NCI-H446 treated with DMSO at 0.1 percent for 48 hours (cell line): Measurements from ENCODE around the gene DAZAP1.

ENCODE experiments used
- DNase-seq: peaks from one replicate; lab custom pipeline; 2025; lab: John Stamatoyannopoulos, UW

Gene DAZAP1

GRCh38 chr19:1393841-1394240 lies 13.5 kb upstream of the DAZAP1 start:
- DNase-seq, result no peak

DNA sequence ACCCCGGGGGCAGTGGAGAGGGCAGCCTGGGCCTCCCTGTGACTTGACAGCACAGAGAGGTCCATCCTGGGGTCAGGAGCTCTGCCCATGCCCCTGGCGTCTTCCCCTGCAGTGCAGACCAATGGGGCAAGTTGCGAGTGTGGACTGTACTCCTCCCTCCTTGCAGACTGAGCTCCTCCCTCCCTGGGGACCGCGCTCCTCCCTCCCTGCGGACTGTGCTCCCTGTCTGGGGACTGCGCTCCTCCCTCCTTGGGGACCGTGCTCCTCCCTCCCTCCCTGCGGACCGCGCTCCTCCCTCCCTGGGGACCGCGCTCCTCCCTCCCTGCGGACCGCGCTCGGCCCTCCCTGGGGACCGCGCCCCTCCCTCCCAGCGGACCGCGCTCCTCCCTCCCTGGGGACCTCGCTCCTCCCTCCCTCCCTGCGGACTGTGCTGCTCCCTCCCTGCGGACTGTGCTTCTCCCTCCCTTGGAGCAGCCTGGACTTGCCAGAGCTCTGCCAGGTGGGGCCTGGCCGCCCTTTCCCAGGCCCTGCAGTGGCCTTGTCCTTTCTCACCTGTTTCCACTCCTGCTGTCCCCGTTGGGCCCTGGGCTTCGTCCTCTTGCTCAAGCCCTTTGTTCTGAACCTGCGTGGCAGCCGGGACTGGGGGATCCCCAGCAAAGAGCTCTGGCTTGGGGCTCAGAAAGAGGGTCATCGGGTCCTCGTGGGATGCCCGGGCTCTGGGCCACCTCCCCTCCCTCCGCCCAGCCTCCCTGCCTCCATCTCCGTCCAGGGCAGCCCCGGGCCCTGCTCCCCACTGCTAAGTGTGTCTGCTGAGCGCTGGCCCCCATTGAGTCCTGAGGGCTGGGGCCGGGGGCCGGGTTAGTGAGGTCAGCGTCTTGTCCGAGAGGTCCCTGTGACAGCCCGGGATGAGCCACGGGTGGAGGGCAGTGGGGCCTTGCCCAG lies 12.9 kb upstream of the DAZAP1 start:
- DNase-seq, result no peak

DNA sequence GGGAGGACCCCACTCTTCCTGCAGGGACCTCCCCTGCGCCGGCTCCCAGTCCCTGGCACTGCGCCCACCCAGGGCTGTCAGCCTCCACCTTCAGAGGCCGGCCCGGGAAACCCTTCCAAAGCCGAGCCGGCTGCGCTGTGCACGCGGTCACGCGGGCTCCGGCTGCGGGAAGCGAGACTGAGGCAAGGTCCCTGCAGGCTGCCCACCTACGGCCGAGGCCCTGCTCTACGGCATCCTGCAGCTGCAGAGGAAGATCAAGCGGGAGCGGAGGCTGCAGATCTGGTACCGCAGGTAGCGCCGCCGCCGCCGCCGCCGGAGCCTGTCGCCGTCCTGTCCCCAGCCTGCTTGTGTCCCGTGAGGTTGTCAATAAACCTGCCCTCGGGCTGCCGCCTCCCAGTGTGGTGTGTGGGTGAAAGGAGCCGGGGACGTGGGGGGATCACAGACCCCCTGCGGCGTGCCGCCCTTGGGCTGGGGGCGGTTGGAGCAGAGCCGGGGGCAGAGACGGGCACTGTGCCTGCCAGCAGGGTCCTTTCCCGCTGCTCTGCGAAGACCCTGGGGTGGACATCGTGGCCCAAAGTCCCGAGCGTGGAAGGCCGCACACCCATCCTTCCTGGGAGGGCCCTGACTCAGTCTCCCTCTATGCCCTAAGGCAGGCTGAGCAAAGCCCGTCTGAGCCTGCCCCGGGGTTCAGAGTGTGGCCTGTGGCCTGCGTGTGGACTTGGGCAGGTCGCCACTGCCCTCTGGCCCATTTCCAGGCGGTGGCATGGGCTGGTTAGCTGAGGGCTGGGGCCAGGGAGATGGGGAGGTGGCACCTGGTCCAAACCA lies 12.0 kb upstream of the DAZAP1 start:
- no peak for DNase-seq

- no peak for DNase-seq
These were observed 11.2 kb upstream of the DAZAP1 start for GRCh38 chr19:1396019-1396767.

GRCh38 chr19:1396768-1397679 lies 10.4 kb upstream of the DAZAP1 start:
- no peak for DNase-seq

GRCh38 chr19:1397838-1398237 lies 9.5 kb upstream of the DAZAP1 start:
- DNase-seq, result no peak

DNA sequence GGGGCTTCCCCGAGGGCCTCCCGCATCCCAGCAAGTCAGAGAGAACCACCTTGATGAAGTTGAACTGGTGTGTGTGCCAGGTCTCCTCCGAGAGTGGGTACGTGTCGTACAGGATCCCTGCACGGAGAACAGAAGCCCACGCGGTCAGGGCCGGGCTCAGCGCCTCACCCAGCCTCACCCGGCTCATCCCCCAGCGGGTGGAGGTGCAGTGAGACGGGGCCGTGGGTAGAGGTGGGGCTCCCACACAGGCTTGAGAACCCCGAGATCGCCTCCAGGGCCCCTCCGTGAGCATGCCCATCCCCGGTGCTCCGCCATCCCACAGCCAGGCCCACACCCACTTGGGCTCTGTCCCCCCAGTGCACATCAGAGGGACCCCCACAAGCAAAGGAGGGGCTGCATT lies 8.3 kb upstream of the DAZAP1 start:
- DNase-seq, result no peak

- no peak for DNase-seq
These were observed 7.6 kb upstream of the DAZAP1 start for GRCh38 chr19:1399745-1400144.

GRCh38 chr19:1400281-1401137 lies 6.9 kb upstream of the DAZAP1 start:
- no peak for DNase-seq

GRCh38 chr19:1401138-1401888 lies 6.1 kb upstream of the DAZAP1 start, which contains the start of gene GAMT:
Gene GAMT (minus strand): TSS chr19:1401542. CDS start chr19:1401476, 66 bp downstream.
- DNase-seq, result peak; percentile 36

DNA sequence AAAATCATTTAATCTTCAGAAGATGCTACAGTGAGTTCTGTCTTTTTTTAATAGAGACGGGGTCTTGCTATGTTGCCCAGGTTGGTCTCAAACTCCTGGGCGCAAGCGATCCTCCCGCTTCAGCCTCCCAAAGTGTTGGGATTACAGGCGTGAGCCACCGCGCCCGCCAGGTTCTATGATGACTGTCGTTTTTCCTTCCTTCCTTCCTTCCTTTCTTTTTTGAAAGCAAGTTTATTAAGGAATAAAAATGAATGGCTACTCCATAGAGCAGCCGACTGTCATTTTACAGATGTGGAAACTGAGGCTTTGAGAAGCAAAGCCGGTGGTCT lies 5.5 kb upstream of the DAZAP1 start:
- no peak for DNase-seq

GRCh38 chr19:1402411-1403070 lies 4.8 kb upstream of the DAZAP1 start:
- DNase-seq, result no peak

- peak; percentile 96 for DNase-seq
These were observed 435 bp upstream of the DAZAP1 start for GRCh38 chr19:1406774-1407527.

- DNase-seq, result no peak
These were observed 1.2 kb downstream of the DAZAP1 start for GRCh38 chr19:1408300-1409203.

DNA sequence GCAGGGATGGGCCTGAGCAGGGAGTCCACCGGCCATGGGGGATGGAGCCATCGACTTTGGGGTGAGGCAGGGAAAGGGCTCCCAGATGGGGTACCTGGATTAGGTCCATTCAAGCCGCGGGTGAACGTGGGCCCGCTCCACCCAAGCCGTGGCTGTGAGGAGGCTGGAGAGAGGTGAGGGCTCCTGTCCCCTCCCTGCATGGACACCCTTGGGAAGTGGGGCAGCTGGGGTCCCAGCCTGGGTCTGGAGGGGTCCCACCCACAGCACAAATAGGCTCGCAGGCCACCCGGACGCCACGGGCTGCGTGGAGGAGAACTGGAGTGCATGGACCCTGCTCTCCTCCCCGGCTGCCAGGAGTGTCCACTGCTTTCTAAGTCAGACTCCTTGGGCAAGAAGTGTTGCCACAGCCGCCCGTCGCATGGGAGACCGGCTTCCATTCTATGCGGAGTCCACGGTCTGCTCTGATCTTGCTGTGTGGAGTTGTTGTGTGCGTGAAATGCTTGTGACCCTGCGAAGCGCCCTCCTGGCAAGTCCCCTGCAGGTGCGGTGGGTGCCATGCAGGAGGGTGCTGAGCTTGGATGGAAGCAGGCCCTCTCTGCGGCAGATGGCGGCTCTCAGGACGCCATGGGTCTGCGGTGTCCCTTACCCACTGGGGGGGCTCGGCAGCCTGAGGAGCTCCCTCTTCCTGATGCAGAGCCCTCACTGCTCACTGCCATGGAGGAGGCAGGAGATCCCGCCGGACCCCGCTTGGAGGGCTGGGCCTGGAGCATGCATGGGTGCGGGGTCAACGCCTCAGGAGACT lies 2.0 kb downstream of the DAZAP1 start:
- DNase-seq, result no peak

DNA sequence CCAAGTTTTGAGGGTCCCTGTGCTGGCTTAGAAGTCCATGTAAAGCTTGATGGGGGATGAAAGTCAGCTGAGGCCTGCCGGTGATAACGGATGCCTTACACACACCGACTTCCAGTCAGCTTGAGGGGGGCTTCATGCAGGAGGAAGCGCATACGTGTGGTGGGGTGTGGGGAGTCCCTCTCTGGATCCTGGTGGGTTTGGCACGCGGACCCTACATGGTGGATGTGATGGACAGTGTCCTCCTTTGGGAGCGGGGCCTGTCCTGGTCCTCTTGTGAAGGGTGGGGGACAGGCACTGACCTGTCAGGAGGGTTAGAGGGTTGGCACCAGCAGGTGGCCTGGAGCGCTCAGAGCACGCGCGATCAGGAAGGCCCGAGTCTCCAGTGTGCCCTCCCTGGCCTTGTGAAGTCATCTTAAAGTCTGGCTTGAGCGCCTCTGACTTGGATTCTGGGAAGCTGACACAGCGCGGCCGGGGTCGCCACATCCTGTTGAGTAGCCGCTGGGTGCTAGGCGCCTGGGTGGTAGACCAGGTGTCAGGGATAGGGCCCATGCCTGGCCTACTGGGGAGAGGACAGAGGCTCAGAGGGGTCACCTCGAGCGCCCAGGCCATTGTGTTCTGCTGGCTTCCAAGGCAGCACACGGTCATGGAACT lies 2.9 kb downstream of the DAZAP1 start:
- DNase-seq, result no peak
